HG02610 (cell line): ENCODE measurements around the gene B2M.
"Not testable (repeated sequence)": the region's sequence is repeated elsewhere in the genome, so short reads cannot be mapped to it uniquely, and the experiment has no call there.

Experiments
- ATAC-seq: cut with Tn5 transposase; IDR thresholded peaks from one replicate; pipeline ENCODE4 v1.9.1; 2021; ENCODE audit warnings: mild to moderate bottlenecking, moderate library complexity; ENCODE audit not compliant: unreplicated experiment

The B2M gene

DNA sequence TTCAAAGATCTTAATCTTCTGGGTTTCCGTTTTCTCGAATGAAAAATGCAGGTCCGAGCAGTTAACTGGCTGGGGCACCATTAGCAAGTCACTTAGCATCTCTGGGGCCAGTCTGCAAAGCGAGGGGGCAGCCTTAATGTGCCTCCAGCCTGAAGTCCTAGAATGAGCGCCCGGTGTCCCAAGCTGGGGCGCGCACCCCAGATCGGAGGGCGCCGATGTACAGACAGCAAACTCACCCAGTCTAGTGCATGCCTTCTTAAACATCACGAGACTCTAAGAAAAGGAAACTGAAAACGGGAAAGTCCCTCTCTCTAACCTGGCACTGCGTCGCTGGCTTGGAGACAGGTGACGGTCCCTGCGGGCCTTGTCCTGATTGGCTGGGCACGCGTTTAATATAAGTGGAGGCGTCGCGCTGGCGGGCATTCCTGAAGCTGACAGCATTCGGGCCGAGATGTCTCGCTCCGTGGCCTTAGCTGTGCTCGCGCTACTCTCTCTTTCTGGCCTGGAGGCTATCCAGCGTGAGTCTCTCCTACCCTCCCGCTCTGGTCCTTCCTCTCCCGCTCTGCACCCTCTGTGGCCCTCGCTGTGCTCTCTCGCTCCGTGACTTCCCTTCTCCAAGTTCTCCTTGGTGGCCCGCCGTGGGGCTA lies at the start of gene B2M, which contains the start of gene PATL2:
TSS of gene B2M (plus strand) at position 422 of the 647 bp plus-strand sequence. CDS start at position 452, 30 bp downstream.
TSS of gene PATL2 (minus strand) at position 228 of the 647 bp plus-strand sequence. CDS start 34,833 bp downstream, outside the sequence.
- peak; percentile 82 for ATAC-seq

DNA sequence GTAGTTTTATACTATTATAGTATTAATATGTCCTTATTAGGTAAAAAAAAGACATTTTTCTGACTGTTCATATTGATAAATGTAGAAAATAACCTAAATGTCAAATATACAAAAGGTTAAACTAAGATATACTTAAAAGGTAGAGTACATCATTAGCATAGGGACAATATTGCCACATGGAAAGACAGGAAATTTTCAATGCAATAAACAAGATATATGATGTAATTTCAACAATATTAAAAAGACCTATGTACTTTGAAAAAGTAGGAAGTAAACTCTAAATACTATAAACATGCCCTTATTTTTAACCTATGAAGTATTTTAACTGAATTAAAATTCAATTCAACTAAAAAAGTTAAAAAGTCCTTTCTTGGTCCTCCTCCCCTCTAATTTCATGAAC lies 49.7 kb upstream of the B2M start:
- ATAC-seq = no peak

DNA sequence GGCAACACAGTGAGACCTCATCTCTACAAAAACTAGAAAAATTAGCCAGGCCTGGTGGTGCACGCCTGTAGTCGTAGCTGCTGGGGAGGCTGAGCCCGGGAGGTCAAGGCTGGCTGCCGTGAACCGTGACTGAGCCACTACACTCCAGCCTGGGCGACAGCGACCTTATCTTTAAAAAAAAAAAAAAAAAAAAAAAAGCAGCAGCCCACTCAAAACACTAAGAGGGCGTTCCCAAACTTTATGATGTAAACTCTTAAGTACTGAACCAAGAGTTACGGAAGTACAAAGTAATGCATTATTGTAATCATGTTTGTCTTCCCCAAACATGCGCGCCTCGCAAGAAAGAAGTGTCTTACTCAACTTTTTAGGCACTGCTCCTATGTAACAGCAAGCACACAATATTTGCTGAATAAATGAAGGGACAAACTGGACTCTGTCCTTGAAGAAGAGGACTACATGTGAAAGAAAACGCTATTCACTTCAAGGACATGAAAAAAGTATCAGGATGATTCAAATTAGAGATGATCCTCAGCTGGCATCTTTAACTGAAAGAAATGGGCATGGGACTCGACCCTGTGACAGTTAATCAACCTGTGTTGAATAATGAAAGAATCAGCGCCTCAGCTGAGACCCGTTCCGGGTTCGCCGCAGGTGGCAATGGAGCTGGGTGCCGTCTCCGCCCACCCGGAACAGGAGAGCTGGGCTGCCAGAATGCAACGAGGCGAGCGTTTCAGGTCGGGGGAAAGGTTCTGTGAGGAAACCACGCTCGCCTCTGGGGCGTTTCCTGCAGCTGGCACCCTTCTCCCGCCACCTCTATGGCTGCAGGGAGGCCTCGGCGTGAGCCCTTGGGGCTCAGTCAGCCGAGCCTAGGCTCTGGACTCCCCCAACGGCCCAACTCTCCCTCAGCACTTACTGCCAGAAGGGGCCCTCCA lies 48.6 kb upstream of the B2M start:
- ATAC-seq = peak; percentile 48

DNA sequence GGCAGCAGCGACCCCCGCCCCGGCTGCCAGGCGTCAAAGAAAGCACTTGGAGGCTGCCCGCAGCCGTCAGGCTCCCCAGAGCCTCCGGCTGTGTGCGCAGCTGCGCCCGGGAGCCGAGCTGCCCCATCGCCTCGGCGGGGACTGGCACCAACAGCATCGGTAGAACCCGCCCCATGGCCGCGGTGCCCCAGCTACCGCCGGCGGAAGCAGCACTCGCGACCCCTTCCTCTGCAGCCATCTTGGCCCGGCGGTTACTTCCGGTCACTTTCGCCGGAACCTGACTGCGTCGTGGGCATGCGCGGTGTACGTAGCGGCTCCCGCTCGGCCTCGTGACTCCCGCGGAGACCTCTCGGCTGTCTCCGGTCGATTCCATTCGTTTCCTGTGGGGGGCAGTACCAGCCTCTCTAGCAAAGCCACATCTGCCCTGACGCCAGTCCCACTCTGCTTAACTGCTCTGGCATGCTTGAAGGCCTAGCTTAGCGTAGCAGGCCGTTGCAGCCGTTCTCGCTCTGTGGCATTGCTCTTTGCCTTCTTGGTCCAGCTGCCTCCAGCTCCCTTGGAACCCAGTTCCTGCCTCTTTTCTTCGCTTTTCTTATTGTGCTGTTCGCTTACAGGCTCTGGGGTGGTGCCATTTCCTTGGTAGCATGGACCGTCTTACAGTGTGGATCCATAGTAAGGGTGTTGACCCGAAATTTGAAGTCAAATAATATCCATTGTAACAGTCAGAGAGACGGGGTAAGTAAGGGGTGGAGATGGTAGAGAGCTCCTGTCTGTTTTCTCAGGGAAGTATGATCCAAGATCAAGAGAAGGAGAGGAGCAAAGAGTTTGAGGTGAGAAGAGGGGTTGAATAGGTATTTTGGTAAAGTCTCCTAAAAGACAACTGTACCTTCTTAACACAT lies 47.7 kb upstream of the B2M start, which contains the start of gene SPG11:
TSS of gene SPG11 (minus strand) at position 253 of the 899 bp plus-strand sequence. CDS start at position 238, 15 bp downstream.
- ATAC-seq = peak; percentile 78

DNA sequence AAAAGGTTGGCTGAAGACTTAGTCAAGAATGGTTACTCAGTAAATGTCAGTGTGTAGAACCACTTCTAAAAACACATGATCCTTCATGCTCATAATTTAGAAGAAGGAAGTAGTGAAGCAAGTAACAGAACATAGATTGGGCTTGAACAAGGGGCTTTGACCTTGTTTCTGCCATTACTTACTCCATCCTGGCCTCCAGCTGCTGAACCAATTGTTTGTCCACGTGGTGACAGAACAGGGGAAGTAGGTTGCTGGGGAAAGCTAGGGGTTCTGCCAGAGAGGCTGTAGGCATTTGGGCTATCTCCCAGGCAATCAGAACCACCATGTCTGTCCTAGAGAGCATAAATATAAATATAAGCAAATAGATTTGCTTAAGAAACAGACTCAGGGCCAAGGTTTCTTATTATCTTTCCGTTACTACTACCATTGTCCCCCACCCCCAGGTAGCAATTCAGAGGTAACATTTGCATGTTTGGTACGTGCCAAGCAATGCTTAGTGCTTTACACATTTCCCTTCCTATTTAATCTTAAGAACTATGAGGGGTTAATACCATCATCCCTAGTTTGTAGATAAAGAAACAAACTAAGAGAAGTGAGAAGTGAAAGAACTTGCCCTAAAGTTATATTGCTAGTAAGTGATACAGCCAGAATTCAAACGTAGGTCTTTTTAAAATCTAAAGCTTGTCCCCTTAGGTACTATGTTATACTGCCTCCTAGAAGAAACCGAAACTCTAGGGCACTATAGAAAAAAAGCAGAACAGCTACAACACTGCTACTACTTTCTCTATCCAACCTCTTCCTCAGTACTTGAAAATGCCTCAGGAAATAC lies 44.9 kb upstream of the B2M start:
- ATAC-seq = peak; percentile 26

DNA sequence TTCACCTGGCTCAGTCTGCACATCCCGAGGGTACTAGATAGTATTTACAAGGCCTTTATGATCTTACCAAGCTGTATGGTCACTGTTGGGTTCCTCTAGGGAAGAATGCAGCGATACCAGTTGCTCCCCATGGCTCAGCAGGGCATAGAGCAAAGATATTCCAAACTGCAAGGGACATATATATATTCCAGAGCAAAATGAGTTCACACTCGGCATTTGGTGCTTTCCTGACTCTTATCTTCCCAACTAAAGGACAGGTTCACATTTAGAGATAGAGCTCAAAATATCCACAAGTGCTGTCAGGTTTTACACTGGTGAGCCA lies 44.3 kb upstream of the B2M start:
- no peak for ATAC-seq

DNA sequence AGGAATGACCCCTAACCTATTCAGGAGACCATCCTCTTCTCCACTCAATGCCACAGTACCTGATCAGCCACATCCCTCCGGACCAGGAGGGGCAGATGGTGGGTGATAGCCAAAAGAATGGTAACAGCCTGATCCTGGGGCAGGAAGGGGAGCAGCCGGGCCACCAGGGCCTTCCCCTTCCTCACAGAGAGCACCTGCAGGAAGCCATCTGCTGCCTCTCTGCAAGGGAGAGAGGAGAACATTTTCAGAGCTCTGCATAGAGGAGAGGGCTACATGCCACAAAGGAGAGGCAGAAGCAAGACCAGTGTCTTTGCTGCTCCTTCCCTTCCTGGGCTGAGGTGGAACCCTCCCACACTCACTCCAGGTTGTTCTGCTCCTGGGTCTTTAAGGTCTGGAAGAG lies 42.4 kb upstream of the B2M start:
- no peak for ATAC-seq

DNA sequence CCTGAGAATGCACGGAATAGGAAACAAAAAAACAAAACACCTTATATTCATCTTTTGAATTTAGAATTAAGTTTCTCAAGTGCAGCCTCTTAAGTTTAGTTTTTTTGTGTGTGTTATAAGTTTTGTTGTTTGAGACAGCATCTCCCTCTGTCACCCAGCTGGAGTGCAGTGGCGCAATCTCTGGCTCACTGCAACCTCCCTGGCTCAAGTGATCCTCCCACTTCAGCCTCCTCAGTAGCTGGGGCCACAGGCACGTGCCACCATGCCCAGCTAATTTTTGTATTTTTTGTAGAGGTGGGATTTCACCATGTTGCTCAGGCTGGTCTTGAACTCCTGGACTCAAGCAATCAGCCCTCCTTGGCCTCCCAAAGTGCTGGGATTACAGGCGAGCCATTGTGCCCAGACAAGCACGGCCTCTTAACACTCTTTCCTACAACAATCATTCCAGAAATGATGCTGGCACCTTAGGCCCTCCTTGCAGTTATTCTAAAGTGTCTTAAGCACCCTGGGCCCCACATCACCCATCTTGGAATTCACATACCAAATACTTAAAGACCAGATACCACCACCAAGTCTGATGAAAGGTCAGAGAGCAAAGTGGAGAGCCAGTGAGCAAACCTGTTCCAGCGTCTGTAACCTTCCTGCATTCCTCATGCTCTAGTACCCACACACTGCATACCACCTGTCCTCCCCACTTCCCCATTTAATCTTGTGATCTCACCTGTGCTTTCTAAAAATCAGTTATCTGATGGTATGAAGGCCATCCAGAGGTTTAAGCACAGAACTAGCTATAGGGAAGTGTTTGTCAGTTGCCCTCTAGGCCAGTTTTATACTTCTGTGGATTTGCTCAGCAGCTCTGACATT lies 41.0 kb upstream of the B2M start:
- ATAC-seq = no peak

DNA sequence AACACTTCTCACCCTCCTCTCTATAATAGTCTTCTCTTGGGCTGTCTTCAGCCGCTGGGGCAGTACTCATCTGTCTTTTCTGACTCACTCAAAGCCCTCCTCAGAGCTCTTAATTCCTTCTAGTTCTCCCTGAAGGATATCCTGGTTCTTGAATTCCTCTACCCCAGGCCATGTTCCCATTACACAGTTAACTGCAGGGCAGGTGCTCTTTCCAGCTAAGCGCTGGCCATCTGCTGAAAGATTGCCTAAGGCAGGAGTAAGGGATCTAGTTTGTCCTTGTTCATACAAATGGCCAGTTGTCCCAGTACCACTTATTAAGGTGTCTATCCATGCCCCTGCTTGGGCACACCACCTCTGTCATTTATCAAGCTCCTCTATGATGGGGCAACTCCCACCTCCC lies 37.7 kb upstream of the B2M start:
- no peak for ATAC-seq

DNA sequence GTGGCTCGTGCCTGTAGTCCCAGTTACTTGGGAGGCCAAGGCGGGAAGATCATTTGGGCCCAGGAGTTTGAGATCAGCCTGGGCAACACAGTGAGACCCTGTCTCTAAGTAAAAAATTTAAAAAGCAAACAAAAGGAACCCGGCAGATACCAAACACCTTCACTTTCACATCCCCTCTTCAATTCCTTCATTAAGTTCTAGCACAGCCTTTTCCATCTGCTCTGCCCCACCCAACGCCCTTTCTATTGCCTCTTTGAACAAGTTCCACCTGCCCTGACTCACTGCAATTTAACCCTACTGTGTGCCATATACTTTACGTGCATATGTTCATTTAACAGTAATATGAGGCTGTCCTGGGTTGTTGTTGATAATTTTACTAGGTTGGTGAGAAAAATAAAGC lies 35.4 kb upstream of the B2M start:
- no peak for ATAC-seq

DNA sequence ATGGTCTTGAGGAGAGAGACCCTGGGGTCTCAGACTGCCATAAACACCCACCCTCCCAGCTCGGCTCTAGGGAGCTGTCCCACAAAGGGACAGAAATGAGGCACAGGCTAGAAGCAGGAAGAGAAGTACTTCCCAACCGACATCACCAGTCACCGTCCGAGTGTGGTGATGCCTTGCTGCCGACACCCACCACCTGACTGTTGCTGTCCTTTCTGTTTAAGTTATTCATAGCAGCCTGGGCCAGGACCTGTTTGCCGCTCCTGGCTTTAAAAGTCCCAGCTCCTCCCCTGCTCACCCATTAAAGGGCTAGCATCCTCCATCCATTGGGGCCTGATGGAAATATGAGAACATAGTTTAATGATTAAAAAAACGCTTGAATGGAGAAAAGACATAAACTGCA lies 34.6 kb upstream of the B2M start:
- peak; percentile 39 for ATAC-seq

DNA sequence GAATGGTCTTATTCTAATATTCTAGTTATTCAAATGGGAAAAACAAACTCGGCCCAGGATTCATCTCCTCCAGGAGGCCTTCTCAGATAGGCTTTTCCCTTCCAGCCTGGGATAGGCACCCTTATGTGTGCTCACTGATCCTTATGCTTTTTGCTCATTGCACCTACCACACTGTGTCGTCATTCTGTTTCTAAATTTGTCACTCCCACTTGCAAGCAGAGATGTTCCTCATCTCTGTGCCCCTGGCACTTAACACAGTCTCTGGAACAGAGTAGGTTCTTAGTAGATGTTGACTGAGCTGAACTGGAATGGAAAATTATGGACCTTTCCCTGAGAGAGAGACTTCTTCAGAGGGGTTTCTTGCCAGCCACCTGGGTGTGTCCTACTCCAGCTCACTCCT lies 29.1 kb upstream of the B2M start:
- ATAC-seq = no peak

DNA sequence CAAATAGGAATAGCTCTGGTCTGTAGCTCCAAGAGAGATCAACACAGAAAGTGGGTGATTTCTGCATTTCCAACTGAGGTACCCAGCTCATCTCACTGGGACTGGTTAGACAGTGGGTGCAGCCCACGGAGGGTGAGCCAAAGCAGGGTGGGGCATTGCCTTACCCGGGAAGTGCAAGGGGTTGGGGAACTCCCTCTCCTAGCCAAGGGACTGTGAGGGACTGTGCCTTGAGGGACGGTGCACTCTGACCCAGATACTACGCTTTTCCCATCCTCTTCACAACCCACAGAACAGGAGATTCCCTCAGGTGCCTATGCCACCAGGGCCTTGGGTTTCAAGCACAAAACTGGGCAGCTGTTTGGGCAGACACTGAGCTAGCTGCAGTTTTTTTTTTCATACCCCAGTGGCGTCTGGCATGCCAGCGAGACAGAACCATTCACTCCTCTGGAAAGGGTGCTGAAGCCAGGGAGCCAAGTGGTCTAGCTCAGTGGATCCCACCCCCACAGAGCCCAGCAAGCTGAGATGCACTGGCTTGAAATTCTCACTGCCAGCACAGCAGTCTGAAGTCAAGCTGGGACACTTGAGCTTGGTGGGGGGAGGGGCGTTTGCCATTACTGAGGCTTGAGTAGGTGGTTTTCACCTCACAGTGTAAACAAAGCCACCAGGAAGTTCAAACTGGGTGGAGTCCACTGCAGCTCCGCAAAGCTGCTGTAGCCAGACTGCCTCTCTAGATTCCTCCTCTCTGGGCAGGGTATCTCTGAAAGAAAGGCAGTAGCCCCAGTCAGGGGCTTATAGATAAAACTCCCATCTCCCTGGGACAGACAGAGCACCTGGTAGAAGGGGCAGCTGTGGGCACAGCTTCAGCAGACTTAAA lies 28.3 kb upstream of the B2M start:
- not testable (repeated sequence) for ATAC-seq

DNA sequence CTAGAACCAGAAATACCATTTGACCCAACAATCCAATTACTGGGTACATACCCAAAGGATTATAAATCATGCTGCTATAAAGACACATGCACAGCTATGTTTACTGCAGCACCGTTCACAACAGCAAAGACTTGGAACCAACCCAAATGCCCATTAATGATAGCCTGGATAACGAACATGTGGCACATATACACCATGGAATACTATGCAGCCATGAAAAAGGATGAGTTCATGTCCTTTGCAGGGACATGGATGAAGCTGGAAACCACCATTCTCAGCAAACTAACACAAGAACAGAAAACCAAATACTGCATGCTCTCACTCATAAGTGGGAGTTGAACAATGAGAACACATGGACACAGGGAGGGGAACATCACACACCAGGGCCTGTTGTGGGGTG lies 22.0 kb upstream of the B2M start:
- not testable (repeated sequence) for ATAC-seq

DNA sequence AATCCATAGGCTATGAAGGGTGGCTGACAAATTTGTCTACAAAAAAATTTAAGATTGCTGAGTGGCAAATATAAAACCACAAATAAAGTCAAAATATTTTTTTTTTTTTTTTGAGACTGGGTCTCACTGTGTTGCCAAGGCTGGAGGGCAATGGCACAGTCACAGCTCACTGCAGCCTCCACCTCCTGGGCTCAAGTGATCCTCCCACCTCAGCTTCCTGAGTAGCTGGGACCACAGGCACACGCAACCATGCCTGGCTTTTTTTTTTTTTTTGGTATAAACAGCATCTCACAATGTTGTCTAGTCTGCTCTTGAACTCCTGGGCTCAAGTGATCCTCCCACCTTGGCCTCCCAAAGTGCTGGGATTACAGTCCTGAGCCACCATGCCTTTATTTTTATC lies 21.1 kb upstream of the B2M start:
- ATAC-seq = not testable (repeated sequence)

DNA sequence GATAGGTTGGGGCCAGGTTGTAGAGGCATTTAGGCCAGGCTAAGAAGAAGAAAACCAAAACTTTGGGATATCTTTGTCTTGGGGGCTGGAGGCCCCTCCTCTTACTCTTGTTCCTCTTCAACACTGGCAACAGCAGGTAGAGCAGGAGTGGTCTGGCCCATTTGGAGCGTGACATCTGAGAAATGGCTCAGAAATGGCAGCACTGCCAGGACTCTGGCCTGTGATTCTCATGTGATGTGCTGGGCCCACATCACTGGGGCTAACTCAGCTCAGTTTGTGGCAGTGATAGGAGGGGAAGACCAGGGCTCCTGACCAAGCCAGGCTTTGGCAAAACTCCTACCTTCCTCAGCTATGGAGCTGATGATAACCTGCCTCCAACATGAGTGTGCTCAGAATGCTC lies 18.7 kb upstream of the B2M start:
- no peak for ATAC-seq

DNA sequence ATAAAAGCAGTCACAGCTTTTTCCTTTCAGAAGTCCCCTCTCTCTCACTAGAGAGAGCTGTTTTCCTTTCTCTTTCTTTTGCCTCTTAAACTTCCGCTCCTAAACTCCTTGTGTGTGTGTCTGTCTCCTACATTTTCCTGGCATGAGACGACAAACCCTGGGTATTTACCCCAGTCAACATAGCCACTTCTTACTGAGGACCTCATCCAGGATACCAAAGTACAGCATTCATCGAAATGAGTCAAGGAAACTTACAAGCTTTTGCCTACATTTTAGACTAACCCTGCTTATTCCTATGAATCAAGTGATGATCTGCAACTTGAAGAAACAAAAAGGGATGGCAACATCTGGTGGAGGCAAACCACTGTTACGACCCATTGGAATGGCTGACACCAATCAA lies 16.9 kb upstream of the B2M start:
- no peak for ATAC-seq

DNA sequence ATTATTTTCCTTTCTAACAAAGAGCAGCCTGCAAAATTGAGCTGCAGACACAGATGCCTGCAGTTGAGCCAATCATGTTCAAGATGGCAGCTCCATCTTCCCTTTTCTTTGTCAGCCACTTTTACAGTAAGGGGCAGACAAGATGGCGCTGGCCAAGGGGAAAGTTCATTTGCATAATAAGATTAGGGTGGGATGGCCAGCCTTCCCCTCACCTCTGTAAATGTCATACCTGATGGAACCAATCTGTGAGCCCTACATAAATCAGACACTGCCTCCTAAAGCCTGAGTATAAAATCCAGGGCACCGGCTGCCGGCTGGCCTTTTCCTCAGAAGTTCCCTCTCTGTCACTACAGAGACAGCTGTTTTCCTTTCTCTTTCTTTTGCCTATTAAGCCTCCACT lies 16.0 kb upstream of the B2M start:
- no peak for ATAC-seq
